Measurements from ENCODE around the gene INPP5D. TPM values are rescaled to one million over a fixed set of nuclear protein-coding genes. Genes with fewer than 3 reads are reported as not detected.
"Not testable (repeated sequence)": the region's sequence is repeated elsewhere in the genome, so short reads cannot be mapped to it uniquely, and the experiment has no call there.

INPP5D gene
- total RNA-seq, 1 donor from 2014 or later, result 29.4 TPM

DNA sequence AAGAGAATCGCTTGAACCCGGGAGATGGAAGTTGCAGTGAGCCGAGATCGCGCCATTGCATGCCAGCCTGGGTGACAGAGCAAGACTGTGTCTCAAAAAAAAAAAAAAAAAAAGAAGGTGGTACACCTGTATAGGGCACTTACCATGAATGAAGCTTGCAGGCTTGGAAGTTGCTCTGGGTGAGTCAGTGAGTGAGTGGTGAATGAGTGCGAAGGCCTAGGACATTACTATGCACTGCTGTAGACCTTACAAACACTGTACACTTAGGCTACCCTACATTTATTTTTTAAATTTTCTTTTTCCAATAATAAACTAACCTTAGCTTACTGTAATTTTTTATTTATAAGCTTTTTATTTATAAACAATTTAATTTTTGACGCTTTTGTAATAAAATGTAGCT lies 113.0 kb downstream of the INPP5D start:
- DNase-seq (ENCODE audit: low read depth in 2 of 2), result no peak

- DNase-seq (ENCODE audit: low read depth in 2 of 2), result no peak
These were observed 114.0 kb downstream of the INPP5D start for GRCh38 chr2:233174137-233174536.

GRCh38 chr2:233178994-233179847 lies 119.1 kb downstream of the INPP5D start:
- peak; percentile 7 to 27 for DNase-seq (ENCODE audit: low read depth in 2 of 2)

- DNase-seq (ENCODE audit: low read depth in 2 of 2), result no peak
These were observed 119.8 kb downstream of the INPP5D start for GRCh38 chr2:233179848-233180366.

DNA sequence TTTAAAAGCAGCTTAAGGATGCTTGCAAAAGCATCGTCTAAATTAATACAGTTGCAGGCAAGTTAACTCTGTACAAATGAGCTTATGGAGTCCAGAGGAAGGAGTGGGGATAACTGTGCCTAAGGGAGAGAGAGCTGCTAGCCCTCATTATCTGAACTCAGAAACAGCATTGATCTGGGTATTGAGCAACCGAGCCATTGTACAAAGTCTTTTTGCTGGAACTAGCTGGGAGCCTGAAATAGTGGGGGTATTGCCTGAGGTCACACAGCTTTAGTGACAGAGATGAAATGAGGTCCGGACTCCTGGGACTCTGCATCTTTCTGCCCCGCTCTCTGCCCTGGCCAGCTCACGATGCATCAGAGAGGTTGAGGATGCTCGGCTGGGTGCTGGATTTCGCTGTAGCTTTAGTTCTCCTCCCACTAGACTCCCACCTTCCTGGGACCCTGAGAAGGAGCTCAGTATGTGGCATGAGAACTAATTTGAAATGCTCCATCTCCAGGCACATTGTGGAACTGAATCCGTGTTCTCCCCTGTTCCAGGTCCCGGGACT lies 123.8 kb downstream of the INPP5D start:
- DNase-seq (ENCODE audit: low read depth in 2 of 2), result no peak

DNA sequence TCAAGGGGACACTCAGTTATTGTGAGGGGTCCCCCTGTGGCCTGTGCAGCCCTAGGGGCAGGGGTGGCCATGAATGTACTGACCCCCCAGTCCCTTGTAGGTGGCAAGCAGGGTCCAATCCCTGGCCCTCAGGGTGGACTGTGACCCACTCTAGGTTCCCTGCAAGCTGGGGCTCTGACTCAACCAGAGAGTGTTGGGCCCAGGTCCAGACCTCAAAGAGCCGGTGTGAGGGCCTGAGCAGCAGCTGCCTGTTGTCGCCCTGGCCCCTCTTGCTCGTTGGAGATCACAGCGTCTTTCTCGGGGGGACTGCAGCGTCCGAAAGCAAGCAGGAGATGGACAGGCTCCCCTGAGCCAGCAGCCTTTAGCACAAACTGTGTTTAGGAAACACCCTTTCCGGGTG lies 124.5 kb downstream of the INPP5D start:
- DNase-seq (ENCODE audit: low read depth in 2 of 2), result no peak

DNA sequence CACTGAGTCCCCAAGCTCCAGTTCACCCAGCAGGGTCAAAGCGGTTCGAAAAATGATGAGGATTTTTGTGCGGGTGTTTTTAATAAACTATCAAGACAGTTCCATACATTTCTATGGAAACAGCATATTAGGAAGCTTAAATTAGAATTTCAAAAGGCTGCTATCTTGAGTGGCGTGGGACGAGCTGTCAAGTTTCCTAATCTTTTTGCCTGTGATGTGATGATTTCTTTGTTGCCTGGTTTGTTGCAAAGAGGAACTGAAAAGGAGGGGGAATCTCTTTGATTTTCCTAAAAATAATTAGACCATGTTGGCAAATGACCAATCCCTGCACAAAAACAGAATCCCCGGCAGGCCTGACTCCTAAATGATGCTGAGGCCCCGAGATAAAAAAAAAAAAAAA lies 125.2 kb downstream of the INPP5D start:
- no peak for DNase-seq (ENCODE audit: low read depth in 2 of 2)

- no peak for DNase-seq (ENCODE audit: low read depth in 2 of 2)
These were observed 125.8 kb downstream of the INPP5D start for GRCh38 chr2:233185963-233186362.

DNA sequence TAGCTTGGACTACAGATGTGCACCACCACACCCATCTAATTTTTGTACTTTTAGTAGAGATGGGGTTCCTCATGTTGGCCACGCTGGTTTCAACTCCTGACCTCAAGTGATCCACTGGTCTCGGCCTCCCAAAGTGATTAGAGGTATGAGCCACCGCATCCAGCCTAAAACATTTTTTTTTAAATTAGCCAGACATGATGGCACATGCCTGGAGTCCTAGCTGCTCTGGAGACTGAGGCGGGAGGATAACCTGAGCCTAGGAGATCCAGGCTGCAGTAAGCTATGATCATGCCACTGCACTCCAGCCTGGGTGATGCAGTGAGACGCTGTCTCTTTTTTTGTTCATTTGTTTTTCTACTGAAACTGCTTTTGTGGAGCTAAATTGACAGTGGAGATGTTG lies 126.7 kb downstream of the INPP5D start:
- no peak for DNase-seq (ENCODE audit: low read depth in 2 of 2)

DNA sequence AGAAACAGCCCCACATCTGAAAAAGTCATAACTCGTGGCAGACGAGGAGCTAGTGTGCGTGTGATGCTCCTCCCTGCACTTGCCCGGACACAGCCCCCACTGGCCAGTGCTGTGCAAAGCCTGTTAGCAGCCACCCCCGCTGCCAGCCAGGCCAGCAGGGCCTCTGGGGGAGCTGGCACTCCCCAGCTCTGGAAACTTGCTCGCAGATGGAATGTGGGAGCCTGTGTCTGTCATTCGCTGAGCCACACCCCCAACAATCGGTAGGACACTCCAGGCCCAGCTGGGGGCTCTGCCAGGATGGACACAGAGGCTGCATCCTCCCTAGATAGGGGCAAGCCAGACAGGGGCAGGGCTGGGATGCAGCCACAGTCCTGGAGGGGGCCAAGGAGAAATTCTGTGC lies 128.9 kb downstream of the INPP5D start:
- no peak for DNase-seq (ENCODE audit: low read depth in 2 of 2)

DNA sequence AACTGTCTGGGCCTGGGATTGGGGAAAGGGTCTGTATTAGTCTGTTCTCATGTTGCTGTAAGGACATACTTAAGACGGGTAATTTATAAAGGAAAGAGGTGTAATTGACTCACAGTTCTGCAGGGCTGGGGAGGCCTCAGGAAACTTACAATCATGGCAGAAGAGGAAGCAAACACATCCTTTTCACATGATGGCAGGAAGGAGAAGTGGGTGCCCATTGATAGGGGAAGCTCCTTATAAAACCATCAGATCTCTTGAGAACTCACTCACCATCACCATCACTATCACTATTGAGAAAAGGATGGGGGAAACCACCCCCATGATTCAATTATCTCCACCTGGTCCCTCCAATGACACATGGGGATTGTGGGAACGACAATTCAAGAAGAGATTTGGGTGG lies 130.9 kb downstream of the INPP5D start:
- not testable (repeated sequence) for DNase-seq (ENCODE audit: low read depth in 2 of 2)

DNA sequence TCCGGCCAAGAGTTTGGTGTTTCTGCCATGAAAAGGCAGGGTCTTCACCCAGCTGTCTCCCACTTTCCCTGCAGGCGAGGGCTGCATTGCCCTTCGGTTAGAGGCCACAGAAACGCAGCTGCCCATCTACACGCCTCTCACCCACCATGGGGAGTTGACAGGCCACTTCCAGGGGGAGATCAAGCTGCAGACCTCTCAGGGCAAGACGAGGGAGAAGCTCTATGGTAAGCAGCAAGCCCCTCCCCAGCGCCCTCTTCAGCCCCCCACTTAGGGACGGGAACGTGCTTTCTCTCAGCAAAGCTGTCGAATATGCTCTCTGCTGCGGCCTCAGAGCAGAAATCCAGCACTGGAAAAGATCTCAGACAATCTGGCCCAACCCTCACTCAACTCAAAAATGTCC lies 133.6 kb downstream of the INPP5D start:
- no peak for DNase-seq (ENCODE audit: low read depth in 2 of 2)

DNA sequence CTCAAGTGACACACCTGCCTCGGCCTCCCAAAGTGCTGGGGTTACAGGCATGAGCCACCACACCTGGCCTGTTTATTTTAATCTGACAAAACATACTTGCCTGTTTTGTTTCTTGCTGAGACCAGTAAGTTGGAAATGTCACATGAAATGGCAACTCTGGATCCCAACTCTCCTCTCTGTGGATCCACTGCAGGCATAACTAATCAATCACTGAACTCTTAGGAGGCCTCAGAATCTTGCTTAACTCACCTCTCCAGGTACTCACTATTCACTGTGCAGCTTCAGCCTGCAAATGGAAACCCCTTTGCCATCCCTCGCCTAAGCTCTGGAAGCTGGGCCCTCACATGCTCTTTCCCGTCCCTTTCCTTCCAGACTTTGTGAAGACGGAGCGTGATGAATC lies 134.9 kb downstream of the INPP5D start:
- DNase-seq (ENCODE audit: low read depth in 2 of 2), result no peak

DNA sequence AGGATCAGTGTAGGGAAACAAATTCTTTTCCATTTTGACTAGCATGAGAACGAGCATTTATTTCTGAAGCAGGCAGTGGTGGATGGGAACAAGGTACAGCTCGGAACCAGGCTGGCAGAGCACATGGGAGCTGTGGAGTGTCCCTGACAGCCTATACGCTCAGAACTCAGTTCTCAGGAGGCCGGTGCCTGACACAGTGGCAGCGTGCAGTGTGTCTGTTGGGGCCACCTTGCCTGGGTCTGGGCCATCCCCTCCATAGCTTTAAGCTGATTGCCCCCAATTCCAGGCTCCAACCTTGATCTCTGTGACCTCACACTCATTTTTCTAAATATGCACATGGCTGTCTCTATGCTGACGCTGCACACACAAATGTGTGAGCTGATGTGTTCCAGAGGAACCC lies 136.9 kb downstream of the INPP5D start:
- no peak for DNase-seq (ENCODE audit: low read depth in 2 of 2)

GRCh38 chr2:233198026-233198425 lies 137.9 kb downstream of the INPP5D start:
- no peak for DNase-seq (ENCODE audit: low read depth in 2 of 2)

- no peak for DNase-seq (ENCODE audit: low read depth in 2 of 2)
These were observed 139.7 kb downstream of the INPP5D start for GRCh38 chr2:233199870-233200269.

DNA sequence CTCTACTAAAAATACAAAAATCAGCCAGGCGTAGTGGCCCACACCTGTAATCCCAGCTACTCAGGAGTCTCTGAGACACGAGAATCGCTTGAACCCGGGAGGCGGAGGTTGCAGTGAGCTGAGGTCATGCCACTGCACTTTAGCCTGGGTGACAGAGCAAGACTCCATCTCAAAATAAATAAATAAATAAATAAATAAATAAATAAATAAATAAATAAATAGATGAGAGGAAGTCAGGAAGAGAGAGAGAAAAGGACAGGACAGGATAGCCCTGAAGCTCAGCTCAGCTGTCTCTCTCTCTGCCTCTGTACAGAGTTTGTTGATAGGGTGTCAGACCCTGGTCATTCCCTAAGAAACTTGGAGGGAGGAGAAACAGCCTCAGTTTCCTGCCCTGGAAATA lies 140.6 kb downstream of the INPP5D start:
- DNase-seq (ENCODE audit: low read depth in 2 of 2), result not testable (repeated sequence)

GRCh38 chr2:233201258-233202013 lies 141.3 kb downstream of the INPP5D start:
- DNase-seq (ENCODE audit: low read depth in 2 of 2), result no peak

DNA sequence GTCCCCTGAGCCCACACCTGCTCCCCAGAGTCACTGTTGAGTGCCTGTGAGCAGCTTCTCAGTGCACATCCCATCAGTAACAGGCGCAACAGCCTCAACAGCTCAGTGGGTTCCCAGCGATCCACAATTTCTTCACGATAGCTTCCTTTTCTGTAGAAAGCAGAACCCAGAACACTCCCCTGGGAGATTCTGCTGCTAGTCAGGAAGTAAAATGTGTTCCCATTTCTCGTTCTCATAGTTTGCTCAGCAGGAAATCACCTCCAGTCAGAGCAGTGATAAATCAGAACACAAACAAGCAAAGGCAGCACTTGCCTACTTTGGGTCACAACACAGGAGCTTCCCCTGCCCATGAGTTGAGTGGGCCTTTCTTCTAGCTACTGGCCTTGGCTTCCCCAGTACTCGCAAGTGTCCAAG lies 142.4 kb downstream of the INPP5D start:
- DNase-seq (ENCODE audit: low read depth in 2 of 2), result peak in 1 of 2 donors; percentile 46

- DNase-seq (ENCODE audit: low read depth in 2 of 2), result no peak
These were observed 142.9 kb downstream of the INPP5D start for GRCh38 chr2:233203060-233203459.

- no peak for DNase-seq (ENCODE audit: low read depth in 2 of 2)
These were observed 144.3 kb downstream of the INPP5D start for GRCh38 chr2:233204286-233204936.
